ENCODE measurements around the gene NTHL1.

Gene NTHL1

GRCh38 chr16:2058872-2059271 lies 11.2 kb upstream of the NTHL1 start:
- Mint-ChIP-seq H3K4me3 (no peak overlapping the region), H3K27ac (no peak overlapping the region), H3K27me3 (no peaks in the 10 kb centered on the region), H3K9me3 (no peaks in the 10 kb centered on the region), H3K4me1 (no peaks in the 10 kb centered on the region), H3K36me3 (peaks cover 2% of the 10 kb centered on the region)

GRCh38 chr16:2058420-2058819 lies 10.8 kb upstream of the NTHL1 start:
- no peaks in the 10 kb centered on the region for H3K9me3 Mint-ChIP-seq
- H3K4me3 Mint-ChIP-seq, result no peak overlapping the region
- no peaks in the 10 kb centered on the region for H3K4me1 Mint-ChIP-seq
- H3K27me3 Mint-ChIP-seq, result no peaks in the 10 kb centered on the region
- no peaks in the 10 kb centered on the region for H3K36me3 Mint-ChIP-seq
- no peak overlapping the region for H3K27ac Mint-ChIP-seq

GRCh38 chr16:2057438-2057837 lies 9.8 kb upstream of the NTHL1 start:
- no peaks in the 10 kb centered on the region for H3K4me1 Mint-ChIP-seq
- H3K36me3 Mint-ChIP-seq, result no peaks in the 10 kb centered on the region
- H3K9me3 Mint-ChIP-seq, result no peaks in the 10 kb centered on the region
- H3K27ac Mint-ChIP-seq, result no peak overlapping the region
- no peak overlapping the region for H3K4me3 Mint-ChIP-seq
- no peaks in the 10 kb centered on the region for H3K27me3 Mint-ChIP-seq

GRCh38 chr16:2056681-2057407 lies 9.2 kb upstream of the NTHL1 start:
- Mint-ChIP-seq H3K36me3 (no peaks in the 10 kb centered on the region), H3K27ac (no peak overlapping the region), H3K9me3 (no peaks in the 10 kb centered on the region), H3K27me3 (no peaks in the 10 kb centered on the region), H3K4me1 (no peaks in the 10 kb centered on the region), H3K4me3 (no peak overlapping the region)

GRCh38 chr16:2056077-2056476 lies 8.4 kb upstream of the NTHL1 start:
- no peaks in the 10 kb centered on the region for H3K9me3 Mint-ChIP-seq
- peaks cover 1% of the 10 kb centered on the region for H3K36me3 Mint-ChIP-seq
- H3K4me1 Mint-ChIP-seq, result no peaks in the 10 kb centered on the region
- no peak overlapping the region for H3K27ac Mint-ChIP-seq
- H3K4me3 Mint-ChIP-seq, result no peak overlapping the region
- H3K27me3 Mint-ChIP-seq, result no peaks in the 10 kb centered on the region

- no peak overlapping the region for H3K4me3 Mint-ChIP-seq
- H3K27me3 Mint-ChIP-seq, result no peaks in the 10 kb centered on the region
- no peaks in the 10 kb centered on the region for H3K9me3 Mint-ChIP-seq
- peaks cover 1% of the 10 kb centered on the region for H3K36me3 Mint-ChIP-seq
- no peak overlapping the region for H3K27ac Mint-ChIP-seq
- H3K4me1 Mint-ChIP-seq, result no peaks in the 10 kb centered on the region
These were observed 7.1 kb upstream of the NTHL1 start for GRCh38 chr16:2054543-2055245.

GRCh38 chr16:2053897-2054296 lies 6.3 kb upstream of the NTHL1 start:
- H3K27ac Mint-ChIP-seq, result no peak overlapping the region
- no peak overlapping the region for H3K4me3 Mint-ChIP-seq
- no peaks in the 10 kb centered on the region for H3K27me3 Mint-ChIP-seq
- peaks cover 3% of the 10 kb centered on the region for H3K4me1 Mint-ChIP-seq
- no peaks in the 10 kb centered on the region for H3K9me3 Mint-ChIP-seq
- H3K36me3 Mint-ChIP-seq, result peaks cover 1% of the 10 kb centered on the region

- H3K9me3 Mint-ChIP-seq, result no peaks in the 10 kb centered on the region
- H3K36me3 Mint-ChIP-seq, result peaks cover 1% of the 10 kb centered on the region
- H3K27ac Mint-ChIP-seq, result no peak overlapping the region
- H3K4me3 Mint-ChIP-seq, result no peak overlapping the region
- H3K4me1 Mint-ChIP-seq, result peaks cover 9% of the 10 kb centered on the region
- H3K27me3 Mint-ChIP-seq, result no peaks in the 10 kb centered on the region
These were observed 5.6 kb upstream of the NTHL1 start for GRCh38 chr16:2053211-2053610.

- Mint-ChIP-seq H3K4me1 (peaks cover 18% of the 10 kb centered on the region), H3K4me3 (peak overlapping the region; percentile 90), H3K36me3 (peaks cover 1% of the 10 kb centered on the region), H3K9me3 (no peaks in the 10 kb centered on the region), H3K27me3 (no peaks in the 10 kb centered on the region), H3K27ac (peak overlapping the region; percentile 41)
These were observed 496 bp upstream of the NTHL1 start for GRCh38 chr16:2048116-2048543.

GRCh38 chr16:2046893-2047329 lies 723 bp downstream of the NTHL1 start:
- H3K9me3 Mint-ChIP-seq, result no peaks in the 10 kb centered on the region
- H3K4me1 Mint-ChIP-seq, result peaks cover 18% of the 10 kb centered on the region
- peak overlapping the region; percentile 87 for H3K27ac Mint-ChIP-seq
- peaks cover 1% of the 10 kb centered on the region for H3K36me3 Mint-ChIP-seq
- H3K27me3 Mint-ChIP-seq, result no peaks in the 10 kb centered on the region
- H3K4me3 Mint-ChIP-seq, result peak overlapping the region; percentile 94

GRCh38 chr16:2045965-2046892 lies 1.4 kb downstream of the NTHL1 start:
- Mint-ChIP-seq H3K4me1 (peaks cover 18% of the 10 kb centered on the region), H3K4me3 (peak overlapping the region; percentile 94), H3K27me3 (no peaks in the 10 kb centered on the region), H3K36me3 (peaks cover under 1% of the 10 kb centered on the region), H3K9me3 (no peaks in the 10 kb centered on the region), H3K27ac (no peak overlapping the region)

GRCh38 chr16:2044541-2044940 lies 3.1 kb downstream of the NTHL1 start:
- Mint-ChIP-seq H3K27me3 (no peaks in the 10 kb centered on the region), H3K4me1 (peaks cover 18% of the 10 kb centered on the region), H3K9me3 (no peaks in the 10 kb centered on the region), H3K36me3 (no peaks in the 10 kb centered on the region), H3K4me3 (no peak overlapping the region), H3K27ac (no peak overlapping the region)

- H3K4me1 Mint-ChIP-seq, result peaks cover 15% of the 10 kb centered on the region
- no peaks in the 10 kb centered on the region for H3K36me3 Mint-ChIP-seq
- no peaks in the 10 kb centered on the region for H3K27me3 Mint-ChIP-seq
- H3K4me3 Mint-ChIP-seq, result no peak overlapping the region
- no peaks in the 10 kb centered on the region for H3K9me3 Mint-ChIP-seq
- no peak overlapping the region for H3K27ac Mint-ChIP-seq
These were observed 3.8 kb downstream of the NTHL1 start for GRCh38 chr16:2043667-2044451.

GRCh38 chr16:2042986-2043666 lies 4.5 kb downstream of the NTHL1 start:
- H3K36me3 Mint-ChIP-seq, result no peaks in the 10 kb centered on the region
- H3K9me3 Mint-ChIP-seq, result no peaks in the 10 kb centered on the region
- H3K27me3 Mint-ChIP-seq, result no peaks in the 10 kb centered on the region
- no peak overlapping the region for H3K4me3 Mint-ChIP-seq
- H3K4me1 Mint-ChIP-seq, result peaks cover 9% of the 10 kb centered on the region
- H3K27ac Mint-ChIP-seq, result no peak overlapping the region
